Neutrophil (primary cell): ENCODE data around the gene SMDT1.

Source experiments
- H3K27ac ChIP-seq: fragments of 200-600 bp; sonication (generic); 2 replicates; pipeline ENCODE4 v1.5.1; 2016; ENCODE audit warnings: mild to moderate bottlenecking, moderate library complexity
- H3K27me3 ChIP-seq: fragments of 200-600 bp; sonication (generic); 2 replicates; pipeline ENCODE4 v1.6.0; 2016; ENCODE audit warnings: mild to moderate bottlenecking
- H3K36me3 ChIP-seq: fragments of 200-600 bp; sonication (generic); 2 replicates; pipeline ENCODE4 v1.5.1; 2017
- H3K4me1 ChIP-seq, 2 experiments: fragments of 200-600 bp in 1 of 2; sonication (generic) in 1 of 2; 1 replicate in 1 of 2; 2 replicates in 1 of 2; pipeline versions ENCODE4 v1.5.1 to v1.6.1; 2013 to 2016; ENCODE audit warnings: low read depth in 1 of 2, low read length in 1 of 2, mild to moderate bottlenecking in 1 of 2, moderate library complexity in 1 of 2; ENCODE audit not compliant: control insufficient read depth in 1 of 2, insufficient read depth in 1 of 2
- H3K4me3 ChIP-seq, 2 experiments: fragments of 200-600 bp in 1 of 2; sonication (generic) in 1 of 2; 1 replicate in 1 of 2; 2 replicates in 1 of 2; pipeline ENCODE4 v1.5.1; 2013 to 2016; ENCODE audit warnings: low read depth in 1 of 2, low read length in 1 of 2, mild to moderate bottlenecking in 1 of 2, moderate library complexity in 1 of 2
- H3K9me3 ChIP-seq: fragments of 200-600 bp; sonication (generic); 2 replicates; pipeline ENCODE4 v1.5.1; 2016
- TF ChIP-seq, protein P1 (sequence below): fragments of 200-600 bp; sonication (generic); IDR thresholded peaks from 2 replicates; pipeline ENCODE4 v1.5.1; 2016; ENCODE audit warnings: antibody characterized with exemption

The SMDT1 gene

DNA sequence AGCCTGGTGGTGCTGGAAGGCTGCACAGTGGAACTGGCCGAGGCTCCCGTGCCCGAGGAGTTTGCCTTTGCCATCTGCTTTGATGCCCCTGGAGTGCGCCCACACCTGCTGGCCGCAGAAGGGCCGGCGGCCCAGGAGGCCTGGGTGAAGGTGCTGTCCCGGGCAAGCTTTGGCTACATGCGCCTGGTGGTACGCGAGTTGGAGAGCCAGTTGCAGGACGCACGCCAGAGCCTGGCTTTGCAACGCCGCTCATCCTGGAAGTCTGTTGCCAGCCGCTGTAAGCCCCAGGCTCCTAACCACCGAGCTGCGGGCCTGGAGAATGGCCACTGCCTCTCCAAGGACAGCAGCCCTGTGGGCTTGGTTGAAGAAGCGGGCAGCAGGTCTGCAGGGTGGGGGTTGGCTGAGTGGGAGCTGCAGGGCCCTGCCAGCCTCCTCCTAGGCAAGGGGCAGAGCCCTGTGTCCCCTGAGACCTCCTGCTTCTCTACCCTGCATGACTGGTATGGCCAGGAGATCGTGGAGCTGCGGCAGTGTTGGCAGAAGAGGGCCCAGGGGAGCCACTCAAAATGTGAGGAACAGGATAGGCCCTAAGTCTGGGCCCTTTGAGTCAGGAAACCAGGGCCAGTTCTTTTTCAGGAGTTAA lies 1.9 kb upstream of the SMDT1 start:
- Histone ChIP-seq H3K9me3 (no peaks in the 10 kb centered on the region), H3K27me3 (no peaks in the 10 kb centered on the region), H3K27ac (peak overlapping the region; percentile 93), H3K36me3 (peaks cover 7% of the 10 kb centered on the region), H3K4me3 (no peak overlapping the region), H3K4me1 (peaks cover 35 to 39% of the 10 kb centered on the region in 2 experiments)
- TF ChIP-seq, protein P1, sequence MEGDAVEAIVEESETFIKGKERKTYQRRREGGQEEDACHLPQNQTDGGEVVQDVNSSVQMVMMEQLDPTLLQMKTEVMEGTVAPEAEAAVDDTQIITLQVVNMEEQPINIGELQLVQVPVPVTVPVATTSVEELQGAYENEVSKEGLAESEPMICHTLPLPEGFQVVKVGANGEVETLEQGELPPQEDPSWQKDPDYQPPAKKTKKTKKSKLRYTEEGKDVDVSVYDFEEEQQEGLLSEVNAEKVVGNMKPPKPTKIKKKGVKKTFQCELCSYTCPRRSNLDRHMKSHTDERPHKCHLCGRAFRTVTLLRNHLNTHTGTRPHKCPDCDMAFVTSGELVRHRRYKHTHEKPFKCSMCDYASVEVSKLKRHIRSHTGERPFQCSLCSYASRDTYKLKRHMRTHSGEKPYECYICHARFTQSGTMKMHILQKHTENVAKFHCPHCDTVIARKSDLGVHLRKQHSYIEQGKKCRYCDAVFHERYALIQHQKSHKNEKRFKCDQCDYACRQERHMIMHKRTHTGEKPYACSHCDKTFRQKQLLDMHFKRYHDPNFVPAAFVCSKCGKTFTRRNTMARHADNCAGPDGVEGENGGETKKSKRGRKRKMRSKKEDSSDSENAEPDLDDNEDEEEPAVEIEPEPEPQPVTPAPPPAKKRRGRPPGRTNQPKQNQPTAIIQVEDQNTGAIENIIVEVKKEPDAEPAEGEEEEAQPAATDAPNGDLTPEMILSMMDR: no peak

- H3K4me1 ChIP-seq: peaks cover 35 to 37% of the 10 kb centered on the region in 2 experiments
- H3K27me3 ChIP-seq: no peaks in the 10 kb centered on the region
- peak overlapping the region; percentile 93 for H3K27ac ChIP-seq
- peak overlapping the region; percentile 81 to 97 for H3K4me3 ChIP-seq
- TF ChIP-seq, protein P1: no peak
- no peaks in the 10 kb centered on the region for H3K9me3 ChIP-seq
- H3K36me3 ChIP-seq: peaks cover 7% of the 10 kb centered on the region
These were observed 806 bp upstream of the SMDT1 start for GRCh38 chr22:42078469-42079318.

GRCh38 chr22:42080287-42080686 lies 787 bp downstream of the SMDT1 start:
- peaks cover 21 to 24% of the 10 kb centered on the region in 2 experiments for H3K4me1 ChIP-seq
- peak overlapping the region; percentile 93 for H3K27ac ChIP-seq
- no peaks in the 10 kb centered on the region for H3K9me3 ChIP-seq
- TF ChIP-seq, protein P1: no peak
- H3K27me3 ChIP-seq: no peaks in the 10 kb centered on the region
- H3K4me3 ChIP-seq: peak overlapping the region; percentile 81 to 97
- H3K36me3 ChIP-seq: peaks cover 12% of the 10 kb centered on the region

DNA sequence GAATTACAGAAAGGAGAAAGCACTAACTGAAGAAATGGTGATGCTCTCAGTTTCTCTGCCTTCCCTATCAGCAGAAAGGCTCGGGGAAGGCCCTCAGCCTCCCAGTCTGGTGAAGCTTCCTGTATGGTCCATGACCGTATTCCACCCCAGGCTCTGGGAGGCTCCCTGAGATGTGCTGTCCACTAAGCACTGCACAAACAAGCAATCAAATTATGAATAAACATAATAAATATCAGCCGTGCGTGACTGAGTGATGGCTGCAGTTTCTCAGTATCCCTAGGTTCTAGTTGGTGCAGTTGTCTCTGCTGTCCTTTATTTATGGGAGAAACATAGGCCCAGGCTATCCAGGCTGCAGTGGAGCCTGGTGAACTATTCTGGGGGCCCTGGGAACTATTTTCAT lies 3.6 kb downstream of the SMDT1 start:
- peaks cover 24 to 26% of the 10 kb centered on the region in 2 experiments for H3K4me1 ChIP-seq
- no peak overlapping the region for H3K27ac ChIP-seq
- H3K4me3 ChIP-seq: no peak overlapping the region
- peaks cover 31% of the 10 kb centered on the region for H3K36me3 ChIP-seq
- no peaks in the 10 kb centered on the region for H3K9me3 ChIP-seq
- TF ChIP-seq, protein P1: no peak
- H3K27me3 ChIP-seq: no peaks in the 10 kb centered on the region

DNA sequence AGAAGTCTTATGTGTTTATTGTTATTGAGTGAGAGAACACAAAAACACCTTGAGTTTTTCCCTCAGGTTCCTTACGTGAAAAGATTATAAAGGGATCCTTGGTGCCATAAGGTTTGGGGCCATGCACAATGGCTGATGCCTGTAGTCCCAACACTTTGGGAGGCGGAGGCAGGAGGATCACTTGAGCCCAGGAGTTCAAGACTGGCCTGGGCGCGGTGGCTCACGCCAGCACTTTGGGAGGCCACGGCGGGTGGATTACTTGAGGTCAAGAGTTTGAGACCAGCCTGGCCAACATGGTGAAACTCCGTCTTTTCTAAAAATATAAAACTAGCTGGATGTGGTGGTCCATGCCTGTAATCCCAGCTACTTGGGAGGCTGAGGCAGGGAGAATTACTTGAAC lies 5.4 kb downstream of the SMDT1 start:
- Histone ChIP-seq H3K27me3 (no peaks in the 10 kb centered on the region), H3K27ac (no peak overlapping the region), H3K4me3 (no peak overlapping the region), H3K9me3 (no peaks in the 10 kb centered on the region), H3K36me3 (peaks cover 31% of the 10 kb centered on the region), H3K4me1 (peaks cover 19 to 28% of the 10 kb centered on the region in 2 experiments)
- TF ChIP-seq, protein P1: no peak
